ENCODE results near the gene SEC22C.
"Not testable (repeated sequence)": the region's sequence is repeated elsewhere in the genome, so short reads cannot be mapped to it uniquely, and the experiment has no call there.

SEC22C gene

GRCh38 chr3:42581709-42582473, at the start of gene SEC22C:
SEC22C (minus strand) TSS chr3:42581967; CDS start chr3:42569046, 12,921 bp downstream.
- Mint-ChIP-seq H3K9me3 (no peaks in the 10 kb centered on the region), H3K27ac (peak within 1 kb of the TSS; percentile 97), H3K4me3 (peak within 1 kb of the TSS; percentile 86), H3K36me3 (ENCODE audit: low read depth) (peaks cover 37% of the 10 kb centered on the region), H3K27me3 (no peaks in the 10 kb centered on the region), H3K4me1 (ENCODE audit: low read depth) (peaks cover 43% of the 10 kb centered on the region)
- peak; percentile 95 for DNase-seq

GRCh38 chr3:42613462-42613861, 31.7 kb upstream of the SEC22C start:
- H3K27ac Mint-ChIP-seq, result no peak overlapping the region
- no peak for DNase-seq
- no peaks in the 10 kb centered on the region for H3K27me3 Mint-ChIP-seq
- H3K4me3 Mint-ChIP-seq, result no peak overlapping the region
- H3K4me1 Mint-ChIP-seq (ENCODE audit: low read depth), result peaks cover 72% of the 10 kb centered on the region
- no peaks in the 10 kb centered on the region for H3K9me3 Mint-ChIP-seq
- H3K36me3 Mint-ChIP-seq (ENCODE audit: low read depth), result peaks cover 67% of the 10 kb centered on the region

GRCh38 chr3:42612928-42613327, 31.2 kb upstream of the SEC22C start:
- Mint-ChIP-seq H3K4me1 (ENCODE audit: low read depth) (peaks cover 73% of the 10 kb centered on the region), H3K4me3 (no peak overlapping the region)
- no peak for DNase-seq

GRCh38 chr3:42612217-42612616, 30.4 kb upstream of the SEC22C start:
- Mint-ChIP-seq H3K27ac (no peak overlapping the region), H3K9me3 (no peaks in the 10 kb centered on the region), H3K27me3 (no peaks in the 10 kb centered on the region), H3K36me3 (ENCODE audit: low read depth) (peaks cover 71% of the 10 kb centered on the region), H3K4me1 (ENCODE audit: low read depth) (peaks cover 74% of the 10 kb centered on the region), H3K4me3 (no peak overlapping the region)
- no peak for DNase-seq

More at GRCh38 chr3:42612928-42613327, 31.2 kb upstream of the SEC22C start:
- no peaks in the 10 kb centered on the region for H3K27me3 Mint-ChIP-seq
- H3K36me3 Mint-ChIP-seq (ENCODE audit: low read depth), result peaks cover 69% of the 10 kb centered on the region
- no peak overlapping the region for H3K27ac Mint-ChIP-seq
- H3K9me3 Mint-ChIP-seq, result no peaks in the 10 kb centered on the region

GRCh38 chr3:42610976-42611375, 29.2 kb upstream of the SEC22C start:
- Mint-ChIP-seq H3K4me3 (no peak overlapping the region), H3K27ac (peak overlapping the region; percentile 67), H3K4me1 (ENCODE audit: low read depth) (peaks cover 70% of the 10 kb centered on the region), H3K9me3 (no peaks in the 10 kb centered on the region), H3K27me3 (no peaks in the 10 kb centered on the region), H3K36me3 (ENCODE audit: low read depth) (peaks cover 68% of the 10 kb centered on the region)
- DNase-seq, result no peak

- Mint-ChIP-seq H3K4me3 (no peak overlapping the region), H3K9me3 (peaks cover 2% of the 10 kb centered on the region), H3K27me3 (no peaks in the 10 kb centered on the region), H3K36me3 (ENCODE audit: low read depth) (peaks cover 78% of the 10 kb centered on the region), H3K27ac (peak overlapping the region; percentile 24), H3K4me1 (ENCODE audit: low read depth) (peaks cover 74% of the 10 kb centered on the region)
- DNase-seq, result no peak
Observed at GRCh38 chr3:42608581-42608980, 26.8 kb upstream of the SEC22C start.

GRCh38 chr3:42605546-42606173, 23.9 kb upstream of the SEC22C start:
- H3K9me3 Mint-ChIP-seq, result peaks cover 2% of the 10 kb centered on the region
- no peak overlapping the region for H3K4me3 Mint-ChIP-seq
- H3K27ac Mint-ChIP-seq, result no peak overlapping the region
- H3K4me1 Mint-ChIP-seq (ENCODE audit: low read depth), result peaks cover 66% of the 10 kb centered on the region
- peaks cover 81% of the 10 kb centered on the region for H3K36me3 Mint-ChIP-seq (ENCODE audit: low read depth)
- H3K27me3 Mint-ChIP-seq, result no peaks in the 10 kb centered on the region
- DNase-seq, result no peak

- H3K9me3 Mint-ChIP-seq, result peaks cover 2% of the 10 kb centered on the region
- peaks cover 64% of the 10 kb centered on the region for H3K36me3 Mint-ChIP-seq (ENCODE audit: low read depth)
- no peak overlapping the region for H3K27ac Mint-ChIP-seq
- no peak for DNase-seq
- peaks cover 58% of the 10 kb centered on the region for H3K4me1 Mint-ChIP-seq (ENCODE audit: low read depth)
- H3K4me3 Mint-ChIP-seq, result no peak overlapping the region
- H3K27me3 Mint-ChIP-seq, result no peaks in the 10 kb centered on the region
Observed at GRCh38 chr3:42602961-42603360, 21.2 kb upstream of the SEC22C start.

- DNase-seq, result no peak
- Mint-ChIP-seq H3K9me3 (peaks cover 2% of the 10 kb centered on the region), H3K27me3 (no peaks in the 10 kb centered on the region), H3K4me3 (peak overlapping the region; percentile 86), H3K4me1 (ENCODE audit: low read depth) (peaks cover 52% of the 10 kb centered on the region), H3K27ac (peak overlapping the region; percentile 98), H3K36me3 (ENCODE audit: low read depth) (peaks cover 65% of the 10 kb centered on the region)
Observed at GRCh38 chr3:42601896-42602581, 20.3 kb upstream of the SEC22C start.

GRCh38 chr3:42600958-42601675, 19.4 kb upstream of the SEC22C start:
- no peak for DNase-seq
- Mint-ChIP-seq H3K27ac (peak overlapping the region; percentile 98), H3K4me1 (ENCODE audit: low read depth) (peaks cover 47% of the 10 kb centered on the region), H3K36me3 (ENCODE audit: low read depth) (peaks cover 69% of the 10 kb centered on the region), H3K27me3 (no peaks in the 10 kb centered on the region), H3K4me3 (peak overlapping the region; percentile 86), H3K9me3 (peaks cover 2% of the 10 kb centered on the region)

- Mint-ChIP-seq H3K27me3 (no peaks in the 10 kb centered on the region), H3K4me3 (peak within 1 kb of the TSS; percentile 86), H3K9me3 (peaks cover 2% of the 10 kb centered on the region), H3K4me1 (ENCODE audit: low read depth) (peaks cover 41% of the 10 kb centered on the region), H3K27ac (peak within 1 kb of the TSS; percentile 98), H3K36me3 (ENCODE audit: low read depth) (peaks cover 69% of the 10 kb centered on the region)
- DNase-seq, result peak; percentile 100
Observed at GRCh38 chr3:42600111-42600957, 18.6 kb upstream of the SEC22C start, which contains the start of gene NKTR. NKTR (plus strand) TSS chr3:42600686; CDS start chr3:42601007, 321 bp downstream.

- Mint-ChIP-seq H3K4me1 (ENCODE audit: low read depth) (peaks cover 42% of the 10 kb centered on the region), H3K36me3 (ENCODE audit: low read depth) (peaks cover 73% of the 10 kb centered on the region)
- not testable (repeated sequence) for H3K27me3 Mint-ChIP-seq, H3K9me3 Mint-ChIP-seq, H3K4me3 Mint-ChIP-seq, H3K27ac Mint-ChIP-seq, DNase-seq
Observed at GRCh38 chr3:42597098-42597497, 15.3 kb upstream of the SEC22C start.

- no peaks in the 10 kb centered on the region for H3K27me3 Mint-ChIP-seq
- no peak for DNase-seq
- H3K36me3 Mint-ChIP-seq (ENCODE audit: low read depth), result peaks cover 76% of the 10 kb centered on the region
- no peak overlapping the region for H3K4me3 Mint-ChIP-seq
- no peak overlapping the region for H3K27ac Mint-ChIP-seq
- H3K9me3 Mint-ChIP-seq, result no peaks in the 10 kb centered on the region
- peaks cover 45% of the 10 kb centered on the region for H3K4me1 Mint-ChIP-seq (ENCODE audit: low read depth)
Observed at GRCh38 chr3:42595682-42596081, 13.9 kb upstream of the SEC22C start.
